ENCODE results near the gene RCN2.

The RCN2 gene

DNA sequence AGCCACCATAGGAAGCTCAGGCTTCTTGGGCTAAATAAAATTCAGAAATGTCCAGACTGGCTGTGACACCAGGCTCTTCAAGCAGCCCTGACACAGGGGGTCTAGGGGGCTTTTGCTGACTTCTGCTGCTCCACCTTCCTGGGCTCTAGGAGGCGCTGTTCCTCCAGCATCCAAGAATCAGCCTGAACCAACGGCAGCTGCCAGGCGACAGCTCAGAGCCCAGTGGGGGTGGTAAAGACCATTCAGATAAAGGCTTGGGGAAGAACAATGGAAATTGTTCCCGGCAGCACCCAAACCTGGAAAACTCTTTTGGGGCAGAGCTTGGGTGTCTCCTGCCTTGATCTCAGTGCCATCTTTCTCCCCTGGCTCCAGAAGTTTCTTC is 41.8 kb downstream of the RCN2 start:
- peak in 2 of 3 donors; percentile 60 to 67 for DNase-seq (ENCODE audit: low read depth in 2 of 3, low spot score in 1 of 3)

DNA sequence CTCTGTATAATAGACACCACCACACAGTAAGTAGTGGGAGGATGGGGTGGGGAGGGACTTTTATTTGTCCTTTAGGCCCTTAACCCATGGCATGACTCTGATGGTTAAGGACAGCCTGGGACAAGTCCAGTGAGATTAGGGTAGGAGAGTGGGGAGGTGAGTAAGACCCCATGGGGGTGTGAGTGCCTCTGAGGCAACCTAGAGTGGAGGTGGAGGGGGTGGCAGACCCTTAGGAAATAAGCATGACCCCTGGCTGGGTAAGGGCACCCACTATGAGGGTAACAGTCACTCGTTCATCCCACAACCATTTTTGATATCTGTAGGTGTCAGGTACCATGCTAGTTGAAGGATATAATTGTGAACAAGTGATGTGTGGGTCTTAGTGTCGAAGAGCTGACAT is 42.4 kb downstream of the RCN2 start:
- DNase-seq (ENCODE audit: low read depth in 2 of 3, low spot score in 1 of 3), result no peak

DNA sequence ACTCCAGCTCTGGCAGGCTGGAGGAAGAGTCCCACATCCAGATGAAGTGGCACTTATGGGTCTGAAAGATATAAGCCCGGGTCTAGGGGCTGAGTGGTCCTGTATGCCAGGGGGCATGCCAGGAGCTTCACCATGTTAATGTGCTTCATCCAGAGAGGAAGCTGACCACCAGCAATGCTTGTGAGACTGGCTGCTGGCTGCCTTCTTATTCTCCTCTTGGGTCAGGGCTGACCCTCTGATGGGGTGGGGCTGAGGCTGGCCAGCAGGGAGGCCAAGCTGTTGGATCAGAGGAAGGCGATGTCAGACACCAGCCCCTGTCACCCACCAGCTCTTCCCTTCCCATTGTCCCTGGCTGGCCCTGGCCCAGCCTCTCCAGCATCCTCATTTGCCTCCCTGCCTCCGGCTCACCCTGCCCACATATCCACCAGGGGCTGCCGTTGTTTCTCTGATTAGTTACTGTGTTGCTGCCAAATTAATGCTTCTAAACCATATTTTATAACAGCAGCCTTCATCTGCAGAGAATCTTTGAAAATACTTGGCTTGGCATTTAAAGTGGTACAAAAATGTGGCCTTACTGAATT is 43.0 kb downstream of the RCN2 start:
- DNase-seq (ENCODE audit: low read depth in 2 of 3, low spot score in 1 of 3), result no peak

DNA sequence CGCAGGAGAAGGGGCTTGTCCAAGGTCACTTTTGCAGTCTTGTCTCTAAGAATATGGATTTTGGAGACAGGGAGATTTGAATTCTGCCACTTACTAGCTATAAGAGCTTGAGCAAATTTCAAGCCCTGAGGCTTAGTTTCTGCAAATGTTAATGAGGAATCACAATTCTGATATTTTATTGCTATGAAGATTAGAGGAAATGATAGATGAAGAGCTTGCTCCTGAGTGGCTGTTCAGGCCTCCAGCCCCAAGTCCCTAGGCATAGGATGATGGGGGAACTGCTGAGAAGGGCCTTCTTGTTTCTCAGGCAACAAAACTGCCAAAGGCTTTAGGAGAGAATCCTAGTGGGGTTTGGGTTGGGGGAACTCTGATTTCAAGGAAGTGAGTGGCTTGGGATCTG is 44.6 kb downstream of the RCN2 start:
- DNase-seq (ENCODE audit: low read depth in 2 of 3, low spot score in 1 of 3), result no peak

DNA sequence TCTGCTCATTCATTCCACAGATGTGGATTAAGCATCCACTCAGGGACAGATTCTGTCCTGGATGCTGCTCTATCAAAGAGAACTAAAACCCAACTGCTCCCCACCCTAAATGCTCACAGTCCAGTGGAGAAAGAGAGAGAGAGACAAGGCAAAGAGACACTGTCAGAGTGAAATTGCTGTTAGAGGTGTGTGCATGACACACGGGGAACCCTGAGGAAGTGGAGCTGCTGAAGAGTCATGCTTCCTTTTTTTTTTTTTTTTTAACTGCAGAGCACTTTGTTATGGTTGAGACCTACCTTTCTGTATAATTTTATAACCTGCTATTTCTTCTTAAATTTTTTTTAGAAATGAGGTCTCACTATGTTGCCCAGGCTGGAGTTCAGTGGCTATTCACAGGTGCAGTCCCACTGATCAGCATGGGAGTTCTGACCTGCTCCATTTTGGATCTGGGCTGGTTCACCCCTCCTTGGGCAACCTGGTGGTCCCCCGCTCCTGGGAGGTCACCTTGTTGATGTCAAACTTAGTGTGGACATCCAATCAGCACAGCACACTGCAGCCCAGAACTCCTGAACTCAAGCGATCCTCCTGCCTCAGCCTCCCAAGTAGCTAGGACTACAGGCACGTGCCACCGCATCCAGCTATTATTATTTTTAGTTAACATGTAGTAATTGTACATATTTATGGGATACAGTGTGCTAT is 45.2 kb downstream of the RCN2 start:
- no peak for DNase-seq (ENCODE audit: low read depth in 2 of 3, low spot score in 1 of 3)

DNA sequence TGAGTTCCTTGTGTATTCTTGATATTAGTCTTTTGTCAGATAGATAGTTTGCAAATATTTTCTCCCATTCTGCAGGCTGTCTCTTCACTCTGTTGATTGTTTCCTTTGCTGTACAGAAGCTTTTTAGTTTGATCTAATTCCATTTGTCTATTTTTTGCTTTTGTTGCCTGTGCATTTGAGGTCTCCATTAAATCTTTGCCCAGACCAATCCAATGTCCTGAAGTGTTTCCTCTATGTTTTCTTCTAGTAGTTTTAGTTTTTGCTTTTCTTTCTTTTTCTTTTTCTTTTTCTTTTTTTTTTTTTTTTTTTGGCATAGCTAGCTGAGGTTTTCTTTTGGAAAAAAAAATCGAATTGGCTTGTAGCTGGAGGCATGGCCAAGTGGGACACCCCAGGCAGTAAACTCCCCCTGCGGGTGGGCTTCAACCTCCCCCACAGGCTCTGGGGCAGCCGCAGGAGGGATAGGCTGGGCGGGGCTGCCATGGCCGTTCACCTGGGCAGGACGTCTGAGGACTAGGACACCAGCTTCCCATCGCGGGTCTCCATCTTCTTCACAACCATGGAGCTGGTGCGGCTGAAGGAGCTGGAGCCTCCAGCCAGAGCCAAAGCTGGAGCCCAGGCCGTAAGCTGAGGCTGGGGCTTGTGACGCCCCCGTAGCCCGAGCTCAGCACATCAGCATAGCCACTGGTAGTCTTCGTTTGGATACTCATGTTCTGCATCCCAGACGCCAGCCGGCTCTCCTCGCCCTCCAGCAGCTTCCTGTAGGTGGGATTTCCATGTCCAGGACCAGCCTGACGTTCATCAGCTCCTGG is 47.2 kb downstream of the RCN2 start:
- no peak for DNase-seq (ENCODE audit: low read depth in 2 of 3, low spot score in 1 of 3)

DNA sequence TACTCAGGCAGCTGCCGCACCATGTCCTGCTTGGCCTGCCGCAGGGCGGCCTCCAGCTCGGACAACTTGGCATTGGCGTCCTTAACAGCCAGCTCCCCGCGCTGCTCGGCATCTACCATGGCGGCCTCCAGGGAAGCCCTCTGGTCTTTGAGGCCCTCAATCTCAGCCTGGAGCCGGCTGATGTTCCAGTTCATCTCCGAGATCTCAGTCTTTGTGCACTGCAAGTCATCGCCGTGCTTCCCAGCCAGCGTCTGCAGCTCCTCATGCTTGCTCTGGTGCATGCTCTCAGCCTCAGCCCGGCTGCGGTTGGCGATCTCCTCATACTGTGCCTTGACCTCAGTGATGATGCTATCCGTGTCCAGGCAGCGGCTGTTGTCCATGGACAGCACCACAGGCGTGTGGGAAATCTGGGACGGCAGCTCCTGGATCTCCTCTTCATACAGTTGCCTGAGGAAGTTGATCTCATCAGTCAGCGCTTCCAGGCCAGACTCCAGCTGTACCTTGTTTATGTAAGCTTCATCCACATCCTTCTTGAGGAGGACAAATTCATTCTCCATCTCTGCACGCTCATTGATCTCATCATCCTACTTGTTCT is 47.9 kb downstream of the RCN2 start:
- no peak for DNase-seq (ENCODE audit: low read depth in 2 of 3, low spot score in 1 of 3)

DNA sequence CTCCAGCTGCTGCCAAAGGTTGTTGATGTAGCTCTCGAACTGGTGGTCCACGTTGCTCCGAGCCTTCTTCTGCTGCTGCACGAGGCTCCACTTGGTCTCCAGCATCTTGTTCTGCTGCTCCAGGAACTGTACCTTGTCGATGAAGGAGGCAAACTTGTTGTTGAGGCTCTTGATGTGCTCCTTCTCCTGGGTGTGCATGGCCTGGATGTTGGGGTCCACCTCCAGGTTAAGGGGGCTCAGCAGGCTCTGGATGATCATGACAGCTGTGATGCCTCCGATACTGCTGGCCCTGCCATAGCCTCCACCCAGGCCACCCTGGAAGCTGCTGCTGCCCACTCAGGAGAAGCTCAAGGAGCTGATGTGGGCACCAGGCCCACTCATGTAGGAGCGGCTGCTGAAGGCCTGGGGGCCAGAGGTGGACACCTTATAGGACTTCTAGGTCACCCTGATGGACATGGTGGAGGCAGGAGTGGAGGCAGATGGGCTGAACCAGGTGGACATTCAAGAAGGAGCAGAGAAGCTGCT is 48.5 kb downstream of the RCN2 start:
- DNase-seq (ENCODE audit: low read depth in 2 of 3, low spot score in 1 of 3), result no peak

DNA sequence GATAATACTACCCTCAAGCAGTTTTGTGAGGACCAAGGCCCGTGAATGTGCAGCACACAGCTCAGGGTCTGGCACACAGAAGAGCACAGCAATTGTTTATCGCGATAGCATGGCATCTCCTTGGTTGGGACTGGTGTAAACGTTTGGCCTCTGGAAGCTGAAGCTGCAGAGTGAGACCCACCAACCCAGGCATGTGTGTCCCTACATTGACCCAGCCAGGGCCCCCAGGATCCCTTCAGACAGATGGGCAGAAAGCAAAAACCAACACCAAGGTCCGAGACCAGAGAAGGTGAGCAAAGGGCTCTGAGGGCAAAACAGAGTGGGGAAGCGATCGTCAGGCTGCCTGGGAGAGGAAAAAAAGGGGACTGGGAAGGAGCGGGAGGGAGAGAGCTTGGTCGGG is 50.8 kb downstream of the RCN2 start:
- no peak for DNase-seq (ENCODE audit: low read depth in 2 of 3, low spot score in 1 of 3)

DNA sequence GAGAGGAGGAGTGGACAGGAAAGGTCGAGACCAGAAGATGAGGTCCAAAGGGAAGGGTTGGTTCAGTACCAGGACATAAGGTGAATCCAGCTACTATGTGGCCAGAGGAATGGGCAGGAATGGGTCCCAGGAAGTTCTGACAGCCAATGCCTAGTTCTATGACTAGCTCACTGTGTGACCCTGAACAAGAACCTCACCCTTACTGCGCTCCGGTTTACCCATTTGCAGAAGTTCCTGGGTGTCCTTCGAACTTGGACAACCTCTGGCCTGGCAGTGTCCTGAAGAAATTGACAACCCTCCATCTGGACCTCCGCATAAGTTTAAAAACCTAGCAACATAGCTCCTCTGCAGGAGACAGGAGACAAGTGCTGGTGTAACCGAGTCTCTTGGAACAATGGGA is 51.2 kb downstream of the RCN2 start:
- DNase-seq (ENCODE audit: low read depth in 2 of 3, low spot score in 1 of 3), result no peak

DNA sequence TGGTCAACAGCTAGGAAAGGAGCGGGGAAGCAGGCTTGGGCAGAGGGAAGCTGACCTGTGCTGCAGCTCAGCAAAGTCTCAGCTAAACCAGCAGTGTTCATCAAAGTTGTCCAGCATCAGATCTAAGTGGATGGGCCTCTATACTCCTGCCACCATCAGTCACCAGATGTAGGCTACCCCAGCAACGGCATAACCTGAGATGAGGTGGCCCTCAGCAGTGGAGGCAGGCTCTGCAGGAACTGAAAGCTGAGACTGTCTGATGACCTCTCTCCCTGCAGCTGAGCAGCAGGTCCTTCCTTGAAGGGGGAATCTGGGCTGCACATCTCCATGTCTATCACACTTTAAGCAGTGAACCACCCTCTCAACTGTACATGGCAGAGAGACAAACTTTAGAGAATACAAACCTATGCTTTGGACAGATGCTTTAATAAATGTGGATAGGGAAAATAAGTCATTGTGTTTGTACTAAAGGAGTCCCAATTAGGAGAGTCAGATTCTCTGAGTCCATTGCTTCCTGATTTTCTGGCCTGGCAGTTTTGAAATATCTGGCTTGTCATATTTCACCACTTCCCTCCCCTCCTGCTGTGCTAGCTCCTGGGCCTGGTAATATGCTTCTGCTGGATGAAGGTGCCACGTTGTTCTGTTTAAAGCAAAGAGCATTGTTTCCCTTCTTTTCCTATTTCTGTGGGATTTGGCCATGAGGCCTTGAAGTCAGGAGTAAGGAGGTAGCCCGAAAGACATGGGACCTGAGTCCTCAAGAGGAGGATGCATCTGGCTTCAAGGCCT is 52.2 kb downstream of the RCN2 start:
- no peak for DNase-seq (ENCODE audit: low read depth in 2 of 3, low spot score in 1 of 3)

DNA sequence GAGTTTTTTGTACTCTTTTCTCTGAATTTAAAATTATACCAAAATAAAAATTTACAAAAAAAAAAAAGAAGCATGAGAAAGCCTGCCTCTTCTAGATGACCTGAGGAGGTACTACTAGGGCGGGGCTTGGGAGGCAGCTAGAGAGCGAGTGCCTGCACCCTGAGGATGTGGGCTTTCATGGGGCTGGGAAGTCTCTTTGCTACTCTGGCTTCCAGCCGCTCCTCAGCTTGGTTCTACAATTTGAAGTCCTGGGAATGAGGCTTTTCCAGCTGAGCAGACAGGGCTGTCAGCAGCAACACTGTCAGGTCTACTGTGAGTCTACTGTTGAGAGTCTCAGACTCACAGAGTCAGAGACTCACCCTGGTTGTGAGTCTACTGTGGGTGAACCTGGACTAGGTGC is 55.2 kb downstream of the RCN2 start:
- DNase-seq (ENCODE audit: low read depth in 2 of 3, low spot score in 1 of 3), result no peak

DNA sequence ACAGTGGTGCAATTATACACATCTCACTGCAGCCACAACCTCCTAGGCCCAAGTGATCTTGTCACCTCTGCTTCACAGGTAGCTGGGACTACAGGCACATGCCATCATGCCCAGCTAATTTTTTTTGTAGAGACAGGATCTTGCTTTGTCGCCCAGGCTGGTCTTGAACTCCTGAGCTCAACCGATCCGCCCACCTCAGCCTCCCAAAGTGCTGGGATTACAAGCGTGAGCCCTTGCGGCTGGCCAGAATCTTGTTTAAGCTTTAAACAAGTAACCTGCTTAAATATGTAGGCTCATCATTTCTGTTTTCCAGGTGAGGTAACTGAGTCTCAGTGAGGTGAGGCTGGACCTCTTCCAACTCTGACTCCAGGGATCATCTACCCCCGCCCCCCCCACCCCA is 55.7 kb downstream of the RCN2 start:
- no peak for DNase-seq (ENCODE audit: low read depth in 2 of 3, low spot score in 1 of 3)

DNA sequence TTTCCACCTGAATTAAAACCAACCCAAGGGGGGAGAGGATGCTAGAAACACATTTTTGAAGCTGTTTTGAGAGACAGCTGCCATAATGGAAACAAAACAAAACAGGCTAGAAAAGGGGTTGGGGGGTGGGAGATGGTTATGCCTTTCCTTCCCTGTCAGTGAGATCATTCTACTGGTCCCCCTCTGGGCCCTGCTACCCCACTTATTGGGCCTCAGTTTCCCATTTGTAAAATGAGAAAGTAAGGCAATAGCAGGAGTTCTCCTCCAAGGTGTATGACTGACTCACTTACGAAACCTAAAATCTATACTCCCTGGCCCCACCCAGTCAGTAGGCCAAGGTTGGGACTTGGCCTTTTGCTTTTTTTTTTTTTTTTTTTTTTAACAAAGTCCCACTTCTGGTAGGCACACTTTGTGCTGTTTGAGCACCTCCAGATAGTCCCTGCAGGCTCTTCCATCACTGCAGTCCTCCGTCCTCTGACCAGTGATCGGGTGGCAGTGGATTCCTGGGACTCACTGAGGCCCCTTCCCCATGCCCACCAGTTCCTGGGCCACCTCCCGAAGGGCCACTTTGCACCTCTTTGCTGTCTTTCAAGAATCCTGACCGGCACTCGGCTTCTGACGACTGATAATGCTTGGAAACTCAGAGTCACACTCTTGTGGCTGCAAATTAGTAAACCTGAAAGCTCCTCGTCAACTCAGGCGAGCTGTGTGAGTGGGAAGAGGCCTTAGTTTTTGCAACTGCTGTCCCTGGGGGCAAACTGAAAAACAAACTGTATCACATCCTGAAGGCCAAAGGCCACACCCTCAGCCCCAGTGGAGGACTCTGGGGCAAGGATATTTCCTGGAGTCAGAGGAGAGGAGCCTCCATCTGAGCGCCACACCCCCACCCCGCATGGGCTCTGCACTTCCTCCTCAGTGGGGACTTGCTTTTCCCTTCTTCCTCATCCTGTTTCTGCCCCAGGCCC is 56.6 kb downstream of the RCN2 start:
- peak; percentile 66 to 77 (median 76) for DNase-seq (ENCODE audit: low read depth in 2 of 3, low spot score in 1 of 3)

DNA sequence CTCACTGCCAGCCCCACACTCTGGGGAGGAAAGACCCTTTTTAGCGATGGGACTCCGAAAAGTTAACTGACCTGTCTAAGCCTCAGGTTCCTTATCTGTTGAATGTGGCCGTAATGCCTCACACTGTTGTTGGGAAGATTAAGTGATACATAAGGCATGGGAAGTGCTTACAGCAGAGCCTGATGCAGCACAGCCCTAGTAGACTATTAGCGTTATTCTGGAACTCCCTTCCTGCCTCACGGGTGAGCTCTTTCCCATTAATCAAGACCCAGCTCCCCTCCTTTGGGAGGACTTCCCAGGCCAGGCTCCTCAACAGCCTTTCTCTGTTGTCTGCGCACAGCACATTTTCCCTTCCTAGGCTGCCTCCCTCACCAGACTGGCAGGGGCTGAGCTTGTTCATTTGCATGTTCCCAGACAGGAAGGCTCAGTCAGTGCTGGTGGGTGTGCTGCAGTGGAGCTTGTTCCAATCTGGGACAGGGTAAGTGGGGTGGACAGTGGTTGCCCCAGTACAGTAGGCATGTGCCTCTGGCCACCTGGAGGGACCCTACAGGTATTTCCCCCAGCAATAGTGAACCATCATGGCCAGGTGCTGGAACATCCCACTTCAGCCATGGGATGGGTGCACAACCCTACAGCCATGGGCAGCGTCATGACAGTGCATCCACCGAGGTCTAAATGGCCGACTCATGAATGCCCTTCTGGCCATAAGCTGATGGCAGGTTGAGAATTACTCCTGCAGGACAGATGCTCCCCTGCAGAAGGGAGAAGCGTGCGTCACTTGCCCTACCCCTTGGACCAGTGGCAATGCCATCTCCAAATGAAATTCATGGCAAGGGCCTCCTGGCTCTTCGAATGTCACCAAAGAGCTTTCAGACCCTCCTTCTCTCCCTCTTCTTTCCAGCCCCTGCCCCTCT is 57.6 kb downstream of the RCN2 start:
- no peak for DNase-seq (ENCODE audit: low read depth in 2 of 3, low spot score in 1 of 3)

DNA sequence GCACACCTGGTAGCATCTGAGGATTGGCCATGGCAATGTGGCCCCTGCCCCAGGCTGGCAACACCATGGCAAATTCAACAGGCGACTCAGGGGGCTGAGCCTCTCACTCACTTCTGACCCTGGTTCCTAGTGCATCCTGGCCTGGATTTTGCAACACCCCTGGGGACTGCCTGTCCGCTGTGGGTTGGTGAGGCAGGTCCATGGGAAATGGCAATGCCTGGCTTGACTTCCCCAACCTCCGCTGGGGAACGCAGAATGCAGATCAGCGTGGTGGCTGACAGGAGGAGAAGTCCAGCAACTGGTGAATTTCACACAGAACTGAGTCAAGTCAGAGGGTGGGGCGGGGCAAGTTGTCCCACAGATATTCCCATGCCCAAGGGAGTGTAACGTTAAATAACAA is 59.5 kb downstream of the RCN2 start:
- DNase-seq (ENCODE audit: low read depth in 2 of 3, low spot score in 1 of 3), result no peak

DNA sequence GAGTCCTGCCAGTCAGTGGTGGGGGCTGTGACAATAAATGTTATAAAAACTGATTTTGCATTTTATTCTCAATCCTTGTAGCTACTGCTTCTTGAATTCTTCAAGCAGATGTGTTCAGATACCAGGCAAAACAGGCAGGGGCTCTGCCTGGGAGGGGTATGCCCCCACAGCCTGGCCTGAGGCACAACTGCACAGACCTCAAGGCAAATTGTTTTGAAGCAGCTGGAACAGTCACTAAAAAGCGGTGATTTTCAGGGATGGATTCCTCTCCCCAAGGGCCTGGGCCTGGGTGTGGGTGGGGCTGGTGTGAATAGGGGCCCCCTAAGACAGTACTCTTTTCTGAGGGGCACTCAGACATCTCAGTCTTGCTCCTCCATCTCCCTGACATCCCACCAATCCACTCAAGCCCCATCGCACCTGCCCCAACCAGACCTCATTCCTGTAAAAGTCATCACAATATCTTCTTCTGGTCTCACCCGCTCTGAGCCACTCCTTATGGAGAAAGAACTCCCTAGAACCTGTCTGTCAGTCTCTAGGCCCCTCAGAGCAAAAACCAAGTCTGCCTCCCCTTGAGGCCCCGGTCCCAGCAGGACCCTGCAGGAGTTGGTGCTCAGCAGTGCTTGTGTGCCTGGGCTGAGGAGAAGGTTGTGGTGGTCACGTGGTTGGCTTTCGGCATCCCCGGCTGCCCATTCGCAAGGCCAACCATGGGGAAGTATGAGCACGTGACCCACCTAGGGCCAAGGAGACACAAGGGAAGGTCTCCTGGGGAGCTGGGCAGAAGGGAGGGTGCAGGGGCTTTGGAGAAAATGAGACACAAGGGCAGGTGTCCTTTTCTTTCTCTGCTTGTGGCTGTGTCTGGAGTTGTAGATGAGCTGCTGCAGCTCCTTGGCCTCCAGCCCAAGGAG is 60.4 kb downstream of the RCN2 start:
- DNase-seq (ENCODE audit: low read depth in 2 of 3, low spot score in 1 of 3), result no peak

Measured in stimulated activated CD4-positive, alpha-beta T cell treated with anti-CD3 and anti-CD28 coated beads, Interleukin-12 subunit alpha, Interleukin-12 subunit beta, amount 100 ng/mL, for 48 hours (primary cell).